Dedifferentiated amniotic fluid mesenchymal stem cell (primary cell): Measurements from ENCODE around the gene NR5A1.

Source experiments
- DNase-seq: peaks from one replicate; pipeline ENCODE4 v3.0.0-alpha.2; 2016; ENCODE audit errors: extremely low spot score

NR5A1 gene

DNA sequence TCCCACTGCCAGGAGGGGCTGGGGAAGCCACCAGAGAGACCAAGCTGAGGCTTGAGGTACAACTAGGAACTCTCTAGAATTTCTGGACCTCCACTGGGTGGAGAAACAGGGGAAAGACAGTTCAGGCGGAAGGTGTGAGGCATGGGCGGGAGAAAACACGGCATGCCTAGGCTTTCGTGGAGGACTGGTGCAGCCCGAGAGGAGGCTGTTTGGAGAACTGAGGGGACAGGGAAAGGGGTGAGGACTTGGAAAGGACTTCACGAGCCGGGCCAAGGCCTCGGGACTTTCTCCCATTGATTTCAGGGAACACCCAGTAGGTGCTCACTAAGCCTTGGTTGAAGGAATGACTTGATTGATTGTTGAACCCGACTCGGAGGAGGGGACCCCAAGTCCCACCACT lies 66.4 kb downstream of the NR5A1 start:
- DNase-seq = no peak

DNA sequence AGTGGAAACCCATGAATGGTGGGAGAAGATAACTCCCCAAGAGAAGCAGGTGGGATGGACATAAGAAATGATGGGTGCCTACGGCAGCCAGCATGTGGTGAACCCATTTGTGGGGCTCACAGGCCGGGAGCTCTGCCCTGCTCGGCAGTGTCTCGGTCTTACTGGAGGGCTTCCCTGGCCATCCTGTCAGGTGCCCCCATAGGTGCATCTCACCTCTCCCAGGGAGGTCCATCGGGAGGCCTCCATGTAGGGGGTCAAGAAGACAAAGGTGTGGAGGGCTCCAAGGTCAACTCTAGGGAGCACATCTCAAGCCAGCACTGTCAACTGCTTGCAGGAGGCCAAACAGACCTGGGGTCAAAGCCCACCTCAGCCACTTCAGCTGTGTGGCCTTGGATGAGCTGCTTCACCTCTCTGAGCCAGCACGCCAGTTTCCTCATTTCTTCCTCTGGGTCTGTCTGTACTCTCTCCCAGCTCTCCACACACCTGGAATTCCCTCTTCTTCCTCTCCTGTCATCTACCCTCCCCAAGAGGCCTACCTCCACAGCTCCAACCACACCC lies 67.4 kb downstream of the NR5A1 start:
- no peak for DNase-seq

- DNase-seq = no peak
These were observed 68.1 kb downstream of the NR5A1 start for GRCh38 chr9:124439086-124439485.

GRCh38 chr9:124438091-124438490 lies 69.1 kb downstream of the NR5A1 start:
- DNase-seq = no peak

- DNase-seq = no peak
These were observed 70.1 kb downstream of the NR5A1 start for GRCh38 chr9:124437086-124437485.

DNA sequence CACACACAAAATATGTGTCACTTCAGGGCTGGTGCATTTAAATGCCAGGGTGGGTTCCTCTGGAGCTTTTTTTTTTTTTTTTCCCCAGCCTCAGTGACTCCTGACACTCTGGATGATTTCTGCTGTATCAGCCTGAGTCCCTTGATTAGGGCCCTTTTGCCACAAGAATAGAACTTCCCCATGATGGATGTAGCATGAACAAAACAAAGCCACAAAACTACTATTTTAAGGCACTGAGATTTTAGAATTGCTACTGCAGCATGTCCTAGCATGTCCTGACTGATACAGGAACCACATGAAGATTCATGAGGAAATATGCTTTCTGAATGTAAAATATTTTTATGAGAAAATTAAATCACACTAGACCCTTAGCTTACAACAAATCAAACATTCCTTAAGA lies 70.9 kb downstream of the NR5A1 start:
- DNase-seq = no peak
